Right cardiac atrium (tissue), 5 donors: ENCODE measurements around the gene ZNF584. TPM values are rescaled to one million over a fixed set of nuclear protein-coding genes. Genes with fewer than 3 reads are reported as not detected.

ENCODE experiments used
- ATAC-seq, 2 donors: fragments of 200-7000 bp; cut with Tn5 transposase; one replicate each; pipeline versions ENCODE4 v1.8.0 to v1.9.1; 2020; ENCODE audit warnings: moderate library complexity in 2 of 2, mild to moderate bottlenecking in 1 of 2
- DNase-seq, 3 donors: peaks; one replicate each; pipeline ENCODE4 v3.0.0-alpha.2; 2020
- H3K27ac ChIP-seq: one replicate; pipeline ENCODE4 v1.5.1; 2013; ENCODE audit warnings: mild to moderate bottlenecking, low read length, control low read depth, moderate library complexity
- H3K27me3 ChIP-seq: one replicate; pipeline ENCODE4 v1.6.1; 2013; ENCODE audit not compliant: control insufficient read depth, insufficient read depth
- H3K4me1 ChIP-seq: one replicate; pipeline ENCODE4 v1.6.1; 2013; ENCODE audit warnings: low read length; ENCODE audit not compliant: control insufficient read depth, insufficient read depth
- H3K4me3 ChIP-seq: one replicate; pipeline ENCODE4 v1.5.1; 2013; ENCODE audit warnings: low read length, control low read depth
- H3K9me3 ChIP-seq: one replicate; pipeline ENCODE4 v1.6.1; 2013; ENCODE audit warnings: low read length; ENCODE audit not compliant: control insufficient read depth
- WGBS: extraction: QIAGEN DNeasy Blood & Tissue Kit; methylation state at CpG from one replicate; pipeline ENCODE4 v1.1.7; 2013; 5-methylcytosine and 5-hydroxymethylcytosine counted together
- intact Hi-C, 4 donors: fragments of 100-400 bp; cut with DNase I; formaldehyde crosslinking; loops; one replicate each; pipeline versions ENCODE4 v1.11.0 to v1.14.0; 2022 to 2023
- long read RNA-seq, 4 donors: library from polyadenylated mRNA; unstranded; transcript quantifications; one replicate each; pipeline ENCODE4 v2.0.0, GENCODE V29; 2020 to 2021
- polyA plus RNA-seq: library from polyadenylated mRNA; stranded (reverse); fragments of 200-250 nt; gene quantifications from one replicate; pipeline ENCODE4 v1.2.3, GENCODE V29; 2013
- total RNA-seq, 4 donors: library from RNA; stranded (reverse); fragmentation: NEBNext Ultra II Directional; extraction: Animal tissue kit (Norgen Biotek cat#: 25700); gene quantifications; one replicate each; pipeline ENCODE4 v1.2.1, GENCODE V29; 2021
- donor health status: healthy with polysubstance abuse.
- donor health status: DM: no; HTN: yes; CAD: no.
- donor health status: DM: no; HTN: no; CAD: no.
- donor health status: DM: no; HTN: yes; CAD: no; lungs with severe emphysema.
- donor health status: DM: yes; HTN: yes; CAD: no.

Gene ZNF584
- total RNA-seq (10 to 100 TPM; 19.2 to 22.6 (median 20.2) TPM), polyA plus RNA-seq (13.6 TPM)
- long read RNA-seq, donor 1, partial matches to known transcripts = 3 of 47 reads
- long read RNA-seq, donor 1, other reads (novel, unspliced or antisense) = 40 of 47 reads
- long read RNA-seq, donor 2, partial matches to known transcripts = 0 of 18 reads
- long read RNA-seq, donor 2, other reads (novel, unspliced or antisense) = 16 of 18 reads
- long read RNA-seq, donor 3, transcript ZNF584-203 (4 exons, 2,187 nt) = major isoform, 6 of 88 reads
- long read RNA-seq, donor 3, partial matches to known transcripts = 1 of 88 reads
- long read RNA-seq, donor 3, other reads (novel, unspliced or antisense) = 74 of 88 reads
- long read RNA-seq, donor 4, partial matches to known transcripts = 0 of 22 reads
- long read RNA-seq, donor 4, other reads (novel, unspliced or antisense) = 19 of 22 reads

DNA sequence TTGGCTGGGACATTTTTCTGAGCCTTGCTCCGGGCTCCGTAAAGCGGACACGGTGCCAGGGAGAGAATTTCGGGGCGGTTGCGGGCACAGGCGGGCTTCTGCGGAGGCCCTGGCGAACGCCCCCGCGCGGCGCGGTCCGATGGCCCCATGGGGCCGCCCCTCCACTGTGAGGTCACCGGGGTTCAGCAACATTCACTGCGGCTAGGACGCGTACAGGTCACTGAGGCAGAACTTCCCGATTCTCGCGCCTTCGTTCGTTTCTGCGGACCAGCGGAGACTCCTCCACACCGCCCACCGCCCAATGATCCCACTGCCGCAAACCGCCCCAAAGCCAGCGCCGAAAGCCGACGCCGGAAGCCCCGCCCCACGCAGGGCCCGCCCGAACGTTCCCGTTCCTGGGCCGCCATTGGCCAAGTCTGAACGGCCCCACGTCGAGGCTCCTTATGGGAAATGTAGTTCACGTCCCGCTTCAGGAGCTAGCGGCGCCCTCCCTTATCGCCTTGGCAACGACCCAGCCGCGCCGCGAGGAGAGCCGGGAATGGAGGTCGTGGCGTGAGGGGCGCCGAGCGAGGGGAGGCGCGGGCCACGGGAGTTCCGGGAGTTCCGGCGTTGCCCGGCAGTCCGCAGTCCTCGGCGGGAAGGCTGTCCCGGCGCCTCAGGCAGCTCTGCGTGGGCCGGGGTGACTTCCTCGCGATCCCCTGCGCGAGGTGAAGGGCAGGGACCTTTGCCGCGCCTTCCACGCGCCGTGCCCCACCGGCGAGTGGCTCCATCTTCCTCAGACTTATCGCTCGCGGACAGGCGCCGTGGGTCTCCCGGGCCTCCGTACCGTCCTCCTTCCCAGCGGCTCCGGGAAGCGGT is at the start of gene ZNF584:
Gene ZNF584 (plus strand): TSS at position 498 of the 858 bp plus-strand sequence. CDS start 499 bp downstream, outside the sequence.
- WGBS = under 1% methylated on average over 100 of the region's 100 CpGs

DNA sequence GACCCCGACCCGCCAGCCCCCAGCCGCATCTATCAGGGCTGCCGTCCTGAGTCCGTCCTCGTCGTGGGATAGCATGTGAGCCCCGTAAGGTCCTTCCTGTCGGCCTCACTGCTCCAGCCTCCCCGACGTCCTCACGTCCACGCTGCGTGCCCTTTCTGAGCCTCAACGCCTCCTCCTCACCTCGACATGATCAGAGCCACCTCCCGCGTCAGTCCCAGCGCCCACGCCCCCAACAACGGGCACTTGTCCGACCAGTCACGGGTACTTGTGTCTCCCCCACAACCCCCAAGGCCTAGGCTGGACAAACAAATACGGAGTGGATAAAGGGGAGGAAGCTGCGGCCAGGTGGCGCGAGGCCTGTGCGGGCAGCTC is 46.6 kb upstream of the ZNF584 start:
- Histone ChIP-seq H3K4me3 (peak overlapping the region; percentile 42), H3K4me1 (peaks cover 3% of the 10 kb centered on the region), H3K27me3 (no peaks in the 10 kb centered on the region), H3K9me3 (no peaks in the 10 kb centered on the region), H3K27ac (peak overlapping the region; percentile 45)
- ATAC-seq = peak; percentile 6 to 34
- DNase-seq = peak; percentile 58 to 84 (median 79)
- 3% methylated on average over 28 of the region's 28 CpGs for WGBS
- intact Hi-C loops = no loop called here

More for the DNA sequence above, at the start of gene ZNF584:
- Histone ChIP-seq H3K4me3 (peak within 1 kb of the TSS; percentile 68), H3K9me3 (no peaks in the 10 kb centered on the region), H3K27me3 (no peaks in the 10 kb centered on the region), H3K4me1 (peaks cover 14% of the 10 kb centered on the region), H3K27ac (peak within 1 kb of the TSS; percentile 76)
- ATAC-seq (peak; percentile 98), DNase-seq (peak; percentile 97 to 99 (median 98))
- intact Hi-C loops = no loop called here

DNA sequence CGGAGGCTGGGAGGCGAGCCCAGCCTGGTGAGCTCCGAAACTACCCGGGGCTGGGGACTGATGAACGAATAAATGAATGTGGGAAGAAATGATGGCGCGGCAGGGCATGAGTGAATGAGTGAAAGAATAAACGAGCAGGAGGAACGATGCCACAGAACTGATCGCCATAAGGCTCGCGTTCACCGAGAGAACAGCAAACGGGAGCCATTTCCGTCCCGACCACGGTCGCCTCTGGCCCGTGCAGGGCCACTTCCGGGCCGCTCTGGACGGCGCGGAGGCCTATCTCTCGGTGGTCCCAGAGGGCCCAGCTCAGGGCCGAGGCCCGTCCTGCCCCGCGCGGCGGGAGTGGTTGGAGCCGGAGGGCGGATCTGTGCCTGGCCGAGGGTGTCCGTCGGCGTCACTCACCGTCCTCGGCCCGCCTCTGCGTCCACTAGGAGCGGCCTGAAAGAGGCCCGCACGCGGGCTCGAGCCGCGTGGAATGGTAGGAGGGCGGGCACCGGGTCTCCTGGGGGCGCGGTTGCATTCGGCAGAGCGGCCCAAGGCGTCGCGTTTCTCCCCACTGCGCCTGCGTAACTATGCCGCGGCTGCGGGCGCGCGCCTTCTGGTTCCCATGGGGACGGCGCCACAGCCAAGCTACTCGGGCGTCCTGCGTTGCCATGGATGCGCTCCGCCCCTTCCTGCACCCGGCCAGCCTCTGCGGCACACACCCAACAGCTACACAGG is 46.0 kb upstream of the ZNF584 start, which contains the start of gene ZNF497:
Gene ZNF497 (minus strand): TSS at position 480 of the 723 bp plus-strand sequence. CDS start 5,116 bp downstream, outside the sequence.
- ATAC-seq (peak; percentile 97), DNase-seq (peak; percentile 98 to 99 (median 99))
- Histone ChIP-seq H3K9me3 (no peaks in the 10 kb centered on the region), H3K27ac (peak within 1 kb of the TSS; percentile 55), H3K4me3 (peak within 1 kb of the TSS; percentile 42), H3K4me1 (no peaks in the 10 kb centered on the region), H3K27me3 (no peaks in the 10 kb centered on the region)
- WGBS = under 1% methylated on average over 74 of the region's 74 CpGs
- intact Hi-C loops = no loop called here

DNA sequence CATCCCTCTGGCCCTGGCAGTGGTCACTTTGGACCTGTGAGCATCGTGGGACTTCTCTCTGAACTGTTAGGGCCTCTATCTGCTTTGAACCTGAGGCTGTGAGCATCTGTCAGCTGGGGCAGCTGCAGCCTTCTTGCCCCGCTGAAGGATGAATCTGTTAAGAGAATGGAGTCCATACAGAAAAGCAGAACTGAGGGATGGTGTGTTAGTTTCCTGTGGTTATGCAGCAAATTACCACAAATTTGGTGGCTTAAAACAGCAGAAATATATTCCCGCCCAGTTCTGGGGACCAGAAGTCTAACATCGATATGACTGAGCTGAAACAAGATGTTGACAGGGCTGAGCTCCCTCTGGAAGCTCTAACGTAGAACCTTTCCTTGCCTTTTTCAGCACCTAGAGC is 44.3 kb upstream of the ZNF584 start:
- Histone ChIP-seq H3K27ac (no peak overlapping the region), H3K4me1 (no peaks in the 10 kb centered on the region), H3K27me3 (no peaks in the 10 kb centered on the region), H3K9me3 (no peaks in the 10 kb centered on the region), H3K4me3 (no peak overlapping the region)
- no peak for ATAC-seq
- intact Hi-C loops = no loop called here
- peak in 1 of 3 donors; percentile 50 for DNase-seq
- 79% methylated on average over 5 of the region's 5 CpGs for WGBS

DNA sequence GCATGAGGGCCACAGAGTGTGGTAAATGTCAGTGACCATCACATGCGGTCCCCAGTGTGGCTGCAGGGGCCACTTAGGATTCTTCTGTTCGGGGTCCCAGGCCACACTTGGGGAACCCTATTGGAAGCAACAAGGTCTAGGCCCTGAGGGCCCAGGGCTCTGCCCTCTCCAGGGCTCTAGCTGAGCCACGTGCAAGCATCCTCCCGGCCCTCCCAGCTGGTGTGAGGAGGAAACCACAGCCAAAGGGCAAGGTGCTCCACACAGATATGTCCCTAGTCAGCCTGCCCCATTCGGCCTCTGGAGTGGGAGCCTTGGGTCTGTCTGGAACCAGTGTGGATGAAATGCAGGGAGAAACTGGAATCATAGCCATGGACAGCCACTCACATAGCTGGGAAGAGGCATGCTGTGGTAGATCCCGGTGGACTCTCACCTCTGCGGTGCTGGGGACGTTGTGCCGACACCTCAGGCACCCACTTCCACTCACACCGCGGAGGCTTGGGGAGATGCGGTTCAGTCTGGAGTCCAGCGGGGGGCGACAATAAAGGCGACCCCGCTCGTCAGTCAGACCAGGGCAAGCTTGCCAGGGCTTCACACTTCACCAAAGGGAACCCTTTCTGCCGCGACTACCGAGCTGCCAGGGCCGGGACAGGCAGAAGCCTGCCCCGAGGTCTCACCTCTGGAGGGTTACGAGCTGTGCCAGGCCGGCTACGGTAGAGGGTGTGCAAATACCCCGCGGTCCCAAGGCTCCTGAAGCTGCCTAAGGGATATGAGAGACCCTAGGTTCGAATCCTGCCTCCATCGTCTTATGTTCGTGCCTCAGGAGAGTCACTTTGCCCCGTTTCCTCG is 41.6 kb upstream of the ZNF584 start:
- H3K4me3 ChIP-seq = no peak overlapping the region
- no peak for ATAC-seq
- intact Hi-C loops = no loop called here
- H3K9me3 ChIP-seq = no peaks in the 10 kb centered on the region
- no peak overlapping the region for H3K27ac ChIP-seq
- H3K27me3 ChIP-seq = no peaks in the 10 kb centered on the region
- no peaks in the 10 kb centered on the region for H3K4me1 ChIP-seq
- DNase-seq = peak in 2 of 3 donors; percentile 36 to 40
- WGBS = 89% methylated on average over 32 of the region's 32 CpGs

DNA sequence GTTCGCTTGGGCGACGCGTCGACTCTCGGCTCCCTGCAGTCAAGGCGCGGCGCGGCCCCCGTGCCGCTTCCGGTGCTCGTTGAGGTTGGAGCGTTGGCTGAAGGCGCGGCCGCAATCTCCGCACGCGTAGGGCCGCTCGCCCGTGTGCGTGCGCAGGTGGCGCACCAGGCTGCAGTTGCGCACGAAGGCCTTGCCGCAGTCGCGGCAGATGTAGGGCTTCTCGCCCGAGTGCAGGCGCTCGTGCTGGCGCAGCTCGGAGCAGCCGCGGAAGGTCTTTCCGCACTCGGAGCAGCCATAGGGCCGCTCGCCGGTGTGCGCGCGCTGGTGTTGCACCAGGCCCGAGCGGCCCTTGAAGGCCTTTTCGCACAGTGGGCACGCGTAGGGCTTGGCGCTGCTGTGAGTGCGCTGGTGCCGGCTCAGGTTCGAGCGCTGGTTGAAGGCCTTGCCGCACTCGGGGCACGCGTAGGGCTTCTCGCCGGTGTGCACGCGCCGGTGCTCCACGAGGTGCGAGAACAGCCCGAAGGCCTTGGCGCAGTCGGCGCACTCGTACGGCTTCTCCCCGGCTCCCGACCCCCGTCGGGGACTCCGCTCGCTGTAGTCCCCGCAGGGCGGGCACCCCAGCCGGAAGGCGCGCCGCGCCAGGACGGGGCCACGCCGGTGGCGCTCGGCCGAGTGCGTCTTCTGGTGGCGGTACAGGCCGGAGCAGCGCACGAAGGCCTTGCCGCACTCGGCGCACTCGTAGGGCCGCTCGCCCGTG is 40.6 kb upstream of the ZNF584 start:
- no peak for ATAC-seq

DNA sequence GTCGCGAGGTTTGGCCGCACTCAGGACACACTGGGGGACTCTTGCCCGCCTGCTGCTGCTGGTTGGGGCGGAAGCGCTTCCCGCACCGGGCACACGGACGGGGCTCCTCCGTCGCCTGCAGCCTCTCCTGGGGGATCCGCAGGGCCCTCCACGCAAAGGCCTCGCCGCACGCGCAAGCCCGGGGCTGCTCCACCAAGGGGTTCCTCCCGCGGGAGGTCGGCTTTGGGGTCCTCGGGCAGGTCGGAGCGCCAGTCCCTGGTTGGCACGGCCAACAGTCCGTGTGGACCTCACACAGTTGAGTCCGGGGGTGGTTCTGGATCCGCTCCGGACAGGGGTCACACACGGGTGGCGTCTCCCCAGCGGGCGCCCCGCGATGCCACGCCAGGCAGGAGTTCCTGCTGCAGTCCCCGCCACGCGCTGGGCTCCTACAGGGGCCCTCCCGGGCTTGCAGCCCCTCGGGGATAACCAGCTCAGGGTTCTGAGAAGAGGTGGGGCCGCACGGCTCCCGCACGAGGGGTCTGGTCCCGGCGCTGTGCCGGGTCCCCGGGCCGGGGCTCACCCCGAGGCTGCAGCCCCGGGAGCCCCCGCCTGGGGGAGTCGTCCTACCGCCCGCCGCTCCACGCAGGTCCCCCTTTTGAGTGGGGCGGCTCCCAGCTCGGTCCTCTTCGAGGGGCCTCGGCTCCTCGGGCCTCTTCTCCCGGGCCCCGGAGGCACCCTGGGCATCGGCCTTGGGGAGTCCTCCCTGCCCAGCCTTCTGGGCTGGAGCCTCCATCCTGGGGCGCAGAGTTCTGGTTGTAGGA is 39.7 kb upstream of the ZNF584 start:
- WGBS = 73% methylated on average over 68 of the region's 68 CpGs
- H3K27ac ChIP-seq = no peak overlapping the region
- intact Hi-C loops = no loop called here
- H3K9me3 ChIP-seq = no peaks in the 10 kb centered on the region
- H3K4me1 ChIP-seq = no peaks in the 10 kb centered on the region
- H3K4me3 ChIP-seq = no peak overlapping the region
- DNase-seq (peak in 2 of 3 donors; percentile 47 to 60), ATAC-seq (peak; percentile 26 to 36)
- H3K27me3 ChIP-seq = no peaks in the 10 kb centered on the region

More for the DNA sequence above, 40.6 kb upstream of the ZNF584 start:
- WGBS = 37% methylated on average over 106 of the region's 106 CpGs
- no peak overlapping the region for H3K4me3 ChIP-seq
- DNase-seq = peak in 2 of 3 donors; percentile 45 to 53
- intact Hi-C loops = no loop called here
- no peaks in the 10 kb centered on the region for H3K9me3 ChIP-seq
- H3K4me1 ChIP-seq = no peaks in the 10 kb centered on the region
- no peak overlapping the region for H3K27ac ChIP-seq
- H3K27me3 ChIP-seq = no peaks in the 10 kb centered on the region

DNA sequence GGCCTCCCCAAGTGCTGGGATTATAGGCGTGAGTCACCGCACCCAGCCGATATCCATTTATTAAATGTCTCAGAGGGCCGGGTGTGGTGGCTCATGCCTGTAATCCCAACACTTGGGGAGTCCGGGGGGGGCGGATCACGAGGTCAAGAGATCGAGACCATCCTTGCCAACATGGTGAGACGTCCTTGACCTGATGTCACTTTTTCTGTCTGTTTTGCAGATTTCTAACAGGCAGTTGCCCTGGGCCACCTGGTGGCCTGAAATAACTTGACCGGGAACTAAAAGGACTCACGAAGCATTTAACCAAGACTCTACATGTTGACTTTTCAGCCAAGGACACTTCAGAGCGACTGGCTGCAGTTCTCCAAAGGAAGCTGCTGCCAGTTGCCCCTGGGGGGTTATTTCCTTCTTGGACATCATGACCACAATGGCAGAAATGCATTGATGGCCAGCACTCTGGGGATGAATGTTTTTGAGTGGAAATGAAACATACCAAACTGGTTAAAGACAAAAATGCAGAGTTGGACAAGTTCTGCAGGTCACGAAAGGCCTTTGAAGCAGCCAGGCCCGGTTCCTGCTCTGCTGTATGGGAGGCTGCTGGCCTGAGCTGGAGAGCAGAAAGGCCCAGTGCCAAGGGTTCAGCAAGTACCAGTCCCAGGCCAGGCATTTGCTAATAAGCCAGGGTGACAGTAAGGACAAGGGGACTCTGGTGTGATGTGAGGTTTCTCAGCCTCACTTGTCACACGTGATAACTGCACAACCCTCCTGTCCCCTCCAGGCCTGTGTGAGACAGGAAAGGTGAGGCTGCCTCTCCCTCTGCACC is 35.9 kb upstream of the ZNF584 start:
- Histone ChIP-seq H3K9me3 (no peaks in the 10 kb centered on the region), H3K4me3 (no peak overlapping the region), H3K27ac (no peak overlapping the region), H3K27me3 (no peaks in the 10 kb centered on the region), H3K4me1 (no peaks in the 10 kb centered on the region)
- WGBS = 65% methylated on average over 15 of the region's 15 CpGs
- ATAC-seq (peak in 1 of 2 donors; percentile 52), DNase-seq (peak in 2 of 3 donors; percentile 22 to 55)
- intact Hi-C loops = no loop called here
